ENCODE data around the gene CRKL. TPM values are rescaled to one million over a fixed set of nuclear protein-coding genes. Genes with fewer than 3 reads are reported as not detected.
"Not testable (repeated sequence)": the region's sequence is repeated elsewhere in the genome, so short reads cannot be mapped to it uniquely, and the experiment has no call there.

CRKL gene
- total and polyA plus RNA-seq, 4 donors = 55.2 to 88.0 (median 64.6) TPM

DNA sequence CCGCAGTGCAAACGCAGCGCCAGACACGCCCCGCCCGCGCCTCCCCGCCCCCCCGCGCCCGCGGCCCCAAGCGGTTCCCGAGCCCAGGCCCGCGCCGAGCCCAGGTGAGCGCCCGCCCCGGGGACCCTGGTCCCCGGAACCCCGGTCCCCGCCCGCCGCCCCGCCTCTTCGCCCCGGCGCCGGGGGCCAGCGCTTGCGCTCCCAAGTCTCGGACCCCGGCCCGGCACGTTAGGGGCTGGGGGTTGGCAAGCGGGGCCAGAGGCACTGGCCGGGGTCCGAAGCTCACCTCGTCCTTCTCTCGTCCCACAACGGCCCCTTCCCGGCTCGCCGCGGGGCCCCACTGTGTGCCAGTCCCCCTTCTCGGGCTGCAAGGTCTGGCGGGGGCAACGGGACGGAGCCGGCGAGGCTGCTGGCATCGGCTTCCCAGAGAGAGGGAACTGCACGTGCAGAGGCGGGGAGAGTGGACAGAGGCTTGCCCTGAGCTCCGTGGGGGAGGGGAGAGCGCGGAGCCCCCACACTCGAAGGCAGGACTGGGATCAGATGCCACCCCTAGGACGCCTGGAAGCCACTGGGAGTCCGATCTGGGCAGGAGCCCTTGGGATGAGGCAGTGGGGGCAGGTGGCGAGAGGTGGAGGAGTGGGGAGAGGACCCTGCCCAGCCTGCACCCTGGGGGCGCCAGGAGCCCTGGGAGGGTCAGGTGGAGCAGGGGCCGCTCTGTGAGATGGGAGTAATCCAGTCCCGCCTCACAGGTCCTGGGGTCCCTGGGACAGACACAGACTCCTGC, 48.1 kb downstream of the CRKL start:
- no peak for DNase-seq (ENCODE audit: low read depth in 4 of 6, low spot score in 6 of 6)
- Histone ChIP-seq H3K9me3 (ENCODE audit: control insufficient read depth, insufficient read depth, low read length) (no peaks in the 10 kb centered on the region), H3K27me3 (ENCODE audit: control insufficient read depth, insufficient read depth, low read length) (peaks cover 12% of the 10 kb centered on the region), H3K4me3 (ENCODE audit: low read depth, low read length) (peak overlapping the region; percentile 27), H3K27ac (ENCODE audit: low read depth, low read length) (no peak overlapping the region), H3K36me3 (ENCODE audit: control insufficient read depth, insufficient read depth, low read length) (peaks cover 3% of the 10 kb centered on the region), H3K4me1 (ENCODE audit: control insufficient read depth, insufficient read depth, low read length) (peaks cover 48% of the 10 kb centered on the region)
- WGBS (ENCODE audit: insufficient coverage) = 7% methylated on average over 64 of the region's 65 CpGs

- no peak overlapping the region for H3K4me3 ChIP-seq (ENCODE audit: low read depth, low read length)
- H3K9me3 ChIP-seq (ENCODE audit: control insufficient read depth, insufficient read depth, low read length) = no peaks in the 10 kb centered on the region
- peaks cover 3% of the 10 kb centered on the region for H3K36me3 ChIP-seq (ENCODE audit: control insufficient read depth, insufficient read depth, low read length)
- DNase-seq (ENCODE audit: low read depth in 4 of 6, low spot score in 6 of 6) = no peak
- 90% methylated on average over 10 of the region's 13 CpGs for WGBS (ENCODE audit: insufficient coverage)
- H3K27ac ChIP-seq (ENCODE audit: low read depth, low read length) = no peak overlapping the region
- peaks cover 12% of the 10 kb centered on the region for H3K27me3 ChIP-seq (ENCODE audit: control insufficient read depth, insufficient read depth, low read length)
- H3K4me1 ChIP-seq (ENCODE audit: control insufficient read depth, insufficient read depth, low read length) = peaks cover 53% of the 10 kb centered on the region
Observed at GRCh38 chr22:20965888-20966855, 49.0 kb downstream of the CRKL start.

DNA sequence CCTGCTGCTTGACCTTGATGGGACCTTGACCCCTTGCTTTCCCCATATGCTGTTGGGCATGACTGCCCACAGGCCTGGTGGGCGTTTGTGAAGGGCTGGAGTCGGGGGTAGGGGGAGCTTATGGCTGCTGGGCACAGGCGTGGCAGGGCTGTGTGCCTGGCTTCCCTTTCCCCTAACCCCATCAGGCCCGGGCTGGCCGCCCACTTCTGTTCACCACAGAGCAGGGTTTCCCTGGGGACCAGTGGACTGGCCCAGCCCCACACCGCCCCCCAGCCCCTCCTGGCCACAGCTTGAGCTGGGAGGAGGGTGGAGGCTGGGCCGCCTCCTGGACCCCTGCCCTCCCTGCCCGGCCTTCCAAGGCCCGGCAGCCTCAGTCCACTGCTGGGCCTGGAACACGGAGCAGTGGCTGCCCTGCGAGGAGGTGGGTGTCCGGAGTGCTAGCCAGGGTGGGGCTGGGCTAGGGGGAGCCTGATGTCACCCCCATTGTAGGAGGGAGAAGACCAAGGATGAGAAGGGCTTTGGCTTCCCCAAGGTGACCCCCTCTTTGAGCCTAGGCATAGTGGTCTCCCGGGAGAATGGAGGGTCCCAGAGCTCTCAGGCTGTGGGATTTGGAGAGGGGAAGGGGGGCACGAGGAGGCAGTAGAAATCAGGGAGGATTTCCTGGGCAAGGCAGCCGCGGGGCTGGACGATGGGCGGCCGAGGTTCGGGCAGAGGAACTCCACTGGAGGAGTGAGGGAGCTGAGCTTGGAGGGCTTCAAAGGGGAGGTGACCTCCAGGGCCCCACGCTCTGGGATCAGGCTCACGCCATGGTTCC, 49.9 kb downstream of the CRKL start, which contains the start of gene AIFM3:
Gene AIFM3 (plus strand): TSS at position 373 of the 814 bp plus-strand sequence. CDS start 690 bp downstream, outside the sequence.
- peak within 1 kb of the TSS; percentile 64 for H3K27ac ChIP-seq (ENCODE audit: low read depth, low read length)
- peaks cover 12% of the 10 kb centered on the region for H3K27me3 ChIP-seq (ENCODE audit: control insufficient read depth, insufficient read depth, low read length)
- peaks cover 57% of the 10 kb centered on the region for H3K4me1 ChIP-seq (ENCODE audit: control insufficient read depth, insufficient read depth, low read length)
- peak in 1 of 6 donors; percentile 67 for DNase-seq (ENCODE audit: low read depth in 4 of 6, low spot score in 6 of 6)
- H3K36me3 ChIP-seq (ENCODE audit: control insufficient read depth, insufficient read depth, low read length) = peaks cover 3% of the 10 kb centered on the region
- H3K9me3 ChIP-seq (ENCODE audit: control insufficient read depth, insufficient read depth, low read length) = no peaks in the 10 kb centered on the region
- 42% methylated on average over 19 of the region's 22 CpGs for WGBS (ENCODE audit: insufficient coverage)
- no peak within 1 kb of the TSS for H3K4me3 ChIP-seq (ENCODE audit: low read depth, low read length)

- WGBS (ENCODE audit: insufficient coverage) = 25% methylated on average over 11 of the region's 19 CpGs
- DNase-seq (ENCODE audit: low read depth in 4 of 6, low spot score in 6 of 6) = no peak
- peaks cover 12% of the 10 kb centered on the region for H3K27me3 ChIP-seq (ENCODE audit: control insufficient read depth, insufficient read depth, low read length)
- no peaks in the 10 kb centered on the region for H3K9me3 ChIP-seq (ENCODE audit: control insufficient read depth, insufficient read depth, low read length)
- H3K36me3 ChIP-seq (ENCODE audit: control insufficient read depth, insufficient read depth, low read length) = peaks cover 3% of the 10 kb centered on the region
- peaks cover 57% of the 10 kb centered on the region for H3K4me1 ChIP-seq (ENCODE audit: control insufficient read depth, insufficient read depth, low read length)
- H3K27ac ChIP-seq (ENCODE audit: low read depth, low read length) = peak overlapping the region; percentile 64
- H3K4me3 ChIP-seq (ENCODE audit: low read depth, low read length) = no peak overlapping the region
Observed at GRCh38 chr22:20967697-20968211, 50.5 kb downstream of the CRKL start.

DNA sequence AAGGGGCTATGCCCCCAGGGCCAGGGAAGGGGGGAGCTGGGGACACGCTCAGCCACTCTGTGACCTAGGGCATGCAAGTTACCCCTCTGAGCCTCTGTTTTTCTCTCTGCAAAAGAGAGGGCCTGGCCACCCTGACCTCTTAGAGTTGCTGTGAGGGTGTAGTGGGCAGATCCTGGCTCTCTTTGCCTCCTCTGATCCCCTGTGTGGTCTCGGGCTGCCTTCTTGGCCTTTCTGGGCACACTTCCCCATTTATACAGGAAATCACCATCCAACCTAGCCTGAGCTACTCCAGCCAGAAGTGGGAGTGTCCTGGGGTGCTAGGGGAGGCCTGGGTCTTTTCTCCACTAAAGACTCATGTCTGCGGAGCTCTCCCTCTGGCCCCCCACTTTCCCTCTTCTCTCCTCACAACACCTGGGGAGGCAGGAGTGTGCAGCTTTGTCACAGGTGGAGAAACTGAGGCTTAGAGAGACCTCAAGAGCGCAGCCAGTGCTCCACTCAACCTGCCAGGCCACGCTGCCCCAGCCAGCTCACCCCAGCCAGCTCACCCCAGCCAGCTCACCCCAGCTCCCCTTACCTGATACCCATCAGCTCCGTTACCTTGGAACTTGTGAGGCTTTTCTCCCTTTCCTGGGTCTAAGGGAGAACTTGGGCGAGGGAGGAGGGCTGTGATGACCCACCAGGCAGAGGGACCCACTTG, 51.2 kb downstream of the CRKL start:
- 80% methylated on average over 1 of the region's 7 CpGs for WGBS (ENCODE audit: insufficient coverage)
- no peak overlapping the region for H3K4me3 ChIP-seq (ENCODE audit: low read depth, low read length)

DNA sequence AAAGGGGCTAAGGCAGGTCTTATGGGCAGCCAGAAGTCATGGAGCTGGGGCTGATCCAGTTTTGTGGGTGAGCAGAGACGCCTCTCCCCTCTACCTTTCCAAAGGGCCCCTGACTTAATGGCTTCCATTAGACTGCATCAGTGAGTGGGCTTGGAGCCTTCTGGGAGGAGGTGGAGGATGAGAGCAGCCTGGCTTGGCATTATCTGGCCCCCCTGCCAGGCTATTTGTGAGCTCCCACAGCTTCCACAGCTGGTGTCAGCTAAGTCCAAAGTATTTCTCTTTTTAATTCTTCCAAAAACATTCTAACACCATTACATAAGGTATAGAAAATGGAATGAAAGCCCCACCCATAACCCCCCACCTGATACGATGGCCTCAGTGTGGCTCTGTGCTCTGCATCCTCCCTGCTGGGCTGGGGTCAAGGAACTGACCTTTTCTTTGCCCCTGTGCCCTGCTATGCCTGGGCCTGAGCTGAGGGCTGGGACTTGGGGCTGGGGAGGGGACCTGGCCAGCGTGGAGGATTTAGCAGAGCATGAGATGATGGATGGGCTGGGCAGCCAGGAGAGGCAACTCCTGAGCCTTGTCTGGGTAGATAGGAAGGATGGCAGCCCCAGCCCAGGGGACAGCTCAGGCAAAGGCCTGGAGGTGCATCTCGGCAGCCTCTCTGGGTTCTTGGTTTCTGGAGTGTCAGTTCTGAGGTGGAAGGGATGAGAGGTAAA, 53.9 kb downstream of the CRKL start:
- no peak overlapping the region for H3K27ac ChIP-seq (ENCODE audit: low read depth, low read length)

More for the DNA sequence above, 51.2 kb downstream of the CRKL start:
- Histone ChIP-seq H3K27ac (ENCODE audit: low read depth, low read length) (no peak overlapping the region), H3K4me1 (ENCODE audit: control insufficient read depth, insufficient read depth, low read length) (peaks cover 57% of the 10 kb centered on the region), H3K36me3 (ENCODE audit: control insufficient read depth, insufficient read depth, low read length) (peaks cover 5% of the 10 kb centered on the region), H3K9me3 (ENCODE audit: control insufficient read depth, insufficient read depth, low read length) (no peaks in the 10 kb centered on the region), H3K27me3 (ENCODE audit: control insufficient read depth, insufficient read depth, low read length) (peaks cover 12% of the 10 kb centered on the region)
- DNase-seq (ENCODE audit: low read depth in 4 of 6, low spot score in 6 of 6) = no peak

GRCh38 chr22:20972014-20972694, 54.9 kb downstream of the CRKL start:
- not testable (repeated sequence) for H3K27me3 ChIP-seq (ENCODE audit: control insufficient read depth, insufficient read depth, low read length); H3K4me3 ChIP-seq (ENCODE audit: low read depth, low read length); DNase-seq (ENCODE audit: low read depth in 4 of 6, low spot score in 6 of 6); H3K9me3 ChIP-seq (ENCODE audit: control insufficient read depth, insufficient read depth, low read length); H3K27ac ChIP-seq (ENCODE audit: low read depth, low read length)
- 83% methylated on average over 3 of the region's 11 CpGs for WGBS (ENCODE audit: insufficient coverage)
- H3K4me1 ChIP-seq (ENCODE audit: control insufficient read depth, insufficient read depth, low read length) = peaks cover 30% of the 10 kb centered on the region
- peaks cover 21% of the 10 kb centered on the region for H3K36me3 ChIP-seq (ENCODE audit: control insufficient read depth, insufficient read depth, low read length)

More for the DNA sequence above, 53.9 kb downstream of the CRKL start:
- Histone ChIP-seq H3K9me3 (ENCODE audit: control insufficient read depth, insufficient read depth, low read length) (no peaks in the 10 kb centered on the region), H3K4me1 (ENCODE audit: control insufficient read depth, insufficient read depth, low read length) (peaks cover 41% of the 10 kb centered on the region), H3K27me3 (ENCODE audit: control insufficient read depth, insufficient read depth, low read length) (no peaks in the 10 kb centered on the region), H3K4me3 (ENCODE audit: low read depth, low read length) (no peak overlapping the region), H3K36me3 (ENCODE audit: control insufficient read depth, insufficient read depth, low read length) (peaks cover 11% of the 10 kb centered on the region)
- 37% methylated on average over 2 of the region's 4 CpGs for WGBS (ENCODE audit: insufficient coverage)
- peak in 2 of 6 donors; percentile 44 to 46 for DNase-seq (ENCODE audit: low read depth in 4 of 6, low spot score in 6 of 6)
